GM12878 (cell line): ENCODE data around the gene CHN1. TPM values are rescaled to one million over a fixed set of nuclear protein-coding genes. Genes with fewer than 3 reads are reported as not detected.

Experiments
- ATAC-seq: fragments of 200-7000 bp; cut with Tn5 transposase; 3 replicates; pipeline ENCODE4 v1.9.1; 2020; ENCODE audit warnings: mild to moderate bottlenecking, moderate library complexity
- BruUV-seq: library from RNA; stranded (reverse); fragments of 400-500 nt; replicated peaks from 2 replicates; lab custom pipeline; 2021; lab: Mats Ljungman, UMichigan
- CTCF ChIA-PET: fragments of 300-600 bp; sonication (Branson Sonifier 250); formaldehyde crosslinking; extraction: SDS; loops from one replicate; lab custom pipeline; 2021; ENCODE audit warnings: inconsistent platforms; lab: Yijun Ruan, JAX
- POLR2A ChIA-PET: fragments of 350-600 bp; formaldehyde crosslinking; extraction: SDS; loops from one replicate; lab custom pipeline; 2021; ENCODE audit warnings: inconsistent platforms; lab: Charles Lee
- RAD21 ChIA-PET: fragments of 300-600 bp; sonication (Branson Sonifier 250); formaldehyde crosslinking; loops from one replicate; lab custom pipeline; 2023; ENCODE audit warnings: antibody characterized with exemption; ENCODE audit not compliant: unreplicated experiment; lab: Charles Lee
- SMC1A ChIA-PET: fragments of 300-600 bp; sonication (Branson Sonifier 250); formaldehyde crosslinking; loops from one replicate; lab custom pipeline; 2023; ENCODE audit not compliant: unreplicated experiment, uncharacterized antibody; lab: Charles Lee
- DNase-seq: peaks from one replicate; pipeline ENCODE4 v3.0.0-alpha.2; 2011; ENCODE audit warnings: low read depth, low spot score
- FAIRE-seq: peaks from 3 replicates; lab custom pipeline; 2011; peaks lifted over from hg19 to GRCh38; lab: Jason Lieb, UNC
- H2AFZ ChIP-seq: 2 replicates; pipeline ENCODE4 v1.6.0; 2011; ENCODE audit warnings: low read depth, low read length, control low read depth; ENCODE audit not compliant: control insufficient read depth
- H3K27ac ChIP-seq: 2 replicates; pipeline ENCODE4 v1.5.1; 2011; ENCODE audit warnings: control low read depth; ENCODE audit not compliant: control insufficient read depth, insufficient read depth
- H3K27me3 ChIP-seq, 2 experiments: replicated peaks in 1 of 2; 2 replicates each; pipeline versions ENCODE4 v1.6.0 to v1.6.1; 2011; ENCODE audit warnings: low read length in 1 of 2; ENCODE audit not compliant: control insufficient read depth in 2 of 2, insufficient read depth in 2 of 2
- H3K36me3 ChIP-seq, 2 experiments: 2 replicates each; pipeline ENCODE4 v1.5.1; 2011; ENCODE audit warnings: low read length in 1 of 2; ENCODE audit not compliant: control insufficient read depth in 2 of 2, insufficient read depth in 2 of 2
- H3K4me1 ChIP-seq: 2 replicates; pipeline ENCODE4 v1.6.1; 2011; ENCODE audit warnings: mild to moderate bottlenecking, low read length, moderate library complexity, mixed read lengths; ENCODE audit not compliant: control insufficient read depth, insufficient read depth
- H3K4me2 ChIP-seq: 2 replicates; pipeline ENCODE4 v1.6.0; 2011; ENCODE audit warnings: control low read depth; ENCODE audit not compliant: control insufficient read depth, insufficient read depth
- H3K4me3 ChIP-seq: fragments of 200-600 bp; sonication (generic); 2 replicates; pipeline ENCODE4 v1.5.1; 2016
- H3K79me2 ChIP-seq: 2 replicates; pipeline ENCODE4 v1.6.0; 2011; ENCODE audit warnings: low read length; ENCODE audit not compliant: control insufficient read depth, insufficient read depth
- H3K9ac ChIP-seq: 2 replicates; pipeline ENCODE4 v1.8.0; 2011; ENCODE audit warnings: low read length, control low read depth, mixed read lengths; ENCODE audit not compliant: control insufficient read depth, insufficient read depth
- H3K9me3 ChIP-seq: replicated peaks from 3 replicates; pipeline ENCODE4 v1.5.1; 2011; ENCODE audit warnings: mild to moderate bottlenecking, low read length; ENCODE audit not compliant: control insufficient read depth, insufficient read depth
- H4K20me1 ChIP-seq: 2 replicates; pipeline ENCODE4 v1.6.0; 2011; ENCODE audit not compliant: control insufficient read depth, insufficient read depth
- ATF2 ChIP-seq: IDR thresholded peaks from 2 replicates; pipeline ENCODE4 v1.6.1; 2012; ENCODE audit warnings: low read length, inconsistent platforms
- HDGF ChIP-seq: fragments of 450-650 bp; IDR thresholded peaks from 2 replicates; pipeline ENCODE4 v1.6.1; 2016; ENCODE audit warnings: antibody characterized with exemption
- HSF1 ChIP-seq: fragments of 150-350 bp; IDR thresholded peaks from 2 replicates; pipeline ENCODE4 v1.6.1; 2014; ENCODE audit warnings: mild to moderate bottlenecking, low read depth, low read length
- JUND ChIP-seq: IDR thresholded peaks from 2 replicates; pipeline ENCODE4 v1.6.1; 2012; ENCODE audit warnings: low read depth, mild to moderate bottlenecking, low read length, improper control_type of control experiment, moderate library complexity
- NFIC ChIP-seq: IDR thresholded peaks from 2 replicates; pipeline ENCODE4 v1.6.1; 2012; ENCODE audit warnings: low read depth, mild to moderate bottlenecking, inconsistent platforms, low read length, moderate library complexity
- RFX5 ChIP-seq: IDR thresholded peaks from 2 replicates; pipeline ENCODE4 v1.6.1; 2011; ENCODE audit warnings: low read depth, low read length, improper control_type of control experiment
- TARDBP ChIP-seq: IDR thresholded peaks from 2 replicates; pipeline ENCODE4 v1.6.1; 2016; ENCODE audit warnings: borderline replicate concordance
- TCF12 ChIP-seq: IDR thresholded peaks from 2 replicates; pipeline ENCODE4 v1.6.1; 2011; ENCODE audit warnings: low read depth, mild to moderate bottlenecking, low read length
- ZNF687 ChIP-seq: fragments of 450-650 bp; IDR thresholded peaks from 2 replicates; pipeline ENCODE4 v1.6.1; 2017; ENCODE audit warnings: mild to moderate bottlenecking, moderate library complexity
- WGBS: methylation state at CpG from one replicate; pipeline ENCODE4 v1.1.6; 2016; ENCODE audit warnings: low lambda C conversion rate; ENCODE audit not compliant: insufficient replicate concordance, insufficient coverage; ENCODE audit errors: missing lambda C conversion rate; 5-methylcytosine and 5-hydroxymethylcytosine counted together
- in situ Hi-C: fragments of 300-500 bp; cut with MboI; formaldehyde crosslinking; loops from 9 replicates; pipeline ENCODE4 v1.14.3; 2018; ENCODE audit warnings: mixed read lengths
- intact Hi-C: fragments of 100-400 bp; cut with micrococcal nuclease; formaldehyde crosslinking; loops from one replicate; pipeline ENCODE4 v1.14.2; 2022; ENCODE audit not compliant: unreplicated experiment
- polyA plus RNA-seq, 11 experiments: library from polyadenylated mRNA; depleted of rRNA in 4 of 11; unstranded in 6 of 11; stranded (reverse) in 5 of 11; fragments of >200 nt; fragmentation: Nextera tagmentation in 4 of 11; fragmentation: Illumina TruSeq in 1 of 11; extraction: Ambion mirVana in 4 of 11; extraction: Trizol in 1 of 11; gene quantifications; 1 replicate in 1 of 11; 2 replicates in 10 of 11; pipeline versions ENCODE4 v1.2.1 to v1.2.3, GENCODE V29; 2011 to 2016; ENCODE audit warnings: inconsistent platforms in 2 of 11, missing spikeins in 2 of 11, low read depth in 1 of 11
- total RNA-seq, 4 experiments: library from RNA; depleted of rRNA in 3 of 4; stranded (reverse); fragments of >200 nt in 3 of 4; fragmentation: Illumina TruSeq in 1 of 4; extraction: Trizol in 1 of 4; gene quantifications; 2 replicates each; pipeline versions ENCODE4 v1.2.1 to v1.2.3, GENCODE V29; 2013 to 2021

The CHN1 gene
- total and polyA plus RNA-seq, 10 of the 15 experiments (the other 5 are each of a cell fraction or from before 2014, with no cell fraction given) = 0.18 to 0.92 (median 0.53) TPM; not detected in 1

GRCh38 chr2:174771136-174771535 lies 234.0 kb downstream of the CHN1 start:
- ChIA-PET SMC1A (interaction anchor here (0.6 to 3.0 kb wide), 8 partner anchors 9 to 238 kb away, joined by 3 to 26 read pairs (median 3); no protein-coding TSS in a partner anchor), POLR2A (no interaction called here), CTCF (interaction anchor here (0.6 to 2.9 kb wide), 32 partner anchors 8 to 502 kb away, joined by 3 to 30 read pairs (median 4); no protein-coding TSS in a partner anchor), RAD21 (interaction anchor here (0.6 to 7.2 kb wide), 8 partner anchors 19 to 219 kb away, joined by 3 to 46 read pairs (median 6); no protein-coding TSS in a partner anchor)
- Histone ChIP-seq H3K4me1 (no peaks in the 10 kb centered on the region), H2AFZ (no peak overlapping the region), H3K9ac (no peak overlapping the region), H3K27ac (no peak overlapping the region), H3K4me3 (no peak overlapping the region), H3K36me3 (no peaks in the 10 kb centered on the region), H3K9me3 (no peaks in the 10 kb centered on the region), H3K79me2 (no peaks in the 10 kb centered on the region), H4K20me1 (no peaks in the 10 kb centered on the region), H3K4me2 (no peak overlapping the region), H3K27me3 (peaks cover 0 to 1% of the 10 kb centered on the region in 2 experiments; a peak in 1 of 4 replicates)
- DNase-seq = no peak
- 33% methylated on average over 3 of the region's 3 CpGs for WGBS
- in situ Hi-C loops = no loop called here
- intact Hi-C loops = loop anchor here (1.0 kb wide), 1 partner anchor 214 kb away; no protein-coding TSS in a partner anchor
- ATAC-seq = peak; percentile 10; the same call in 2 of the 3 replicates
- TF ChIP-seq ATF2 = no peak
- TF ChIP-seq NFIC = no peak
- TF ChIP-seq JUND = no peak
- TF ChIP-seq HSF1 = no peak
- TF ChIP-seq ZNF687 = no peak
- TF ChIP-seq TCF12 = no peak
- no peak for TF ChIP-seq RFX5
- TF ChIP-seq HDGF = no peak
- no peak for TF ChIP-seq TARDBP
- no peak for FAIRE-seq
- no TSS peak for BruUV-seq
